ENCODE data around the gene ENGASE. TPM values are rescaled to one million over a fixed set of nuclear protein-coding genes. Genes with fewer than 3 reads are reported as not detected.

Gene ENGASE
- total and polyA plus RNA-seq, 2 experiments from 2014 or later, result 9.0 to 27.1 TPM

DNA sequence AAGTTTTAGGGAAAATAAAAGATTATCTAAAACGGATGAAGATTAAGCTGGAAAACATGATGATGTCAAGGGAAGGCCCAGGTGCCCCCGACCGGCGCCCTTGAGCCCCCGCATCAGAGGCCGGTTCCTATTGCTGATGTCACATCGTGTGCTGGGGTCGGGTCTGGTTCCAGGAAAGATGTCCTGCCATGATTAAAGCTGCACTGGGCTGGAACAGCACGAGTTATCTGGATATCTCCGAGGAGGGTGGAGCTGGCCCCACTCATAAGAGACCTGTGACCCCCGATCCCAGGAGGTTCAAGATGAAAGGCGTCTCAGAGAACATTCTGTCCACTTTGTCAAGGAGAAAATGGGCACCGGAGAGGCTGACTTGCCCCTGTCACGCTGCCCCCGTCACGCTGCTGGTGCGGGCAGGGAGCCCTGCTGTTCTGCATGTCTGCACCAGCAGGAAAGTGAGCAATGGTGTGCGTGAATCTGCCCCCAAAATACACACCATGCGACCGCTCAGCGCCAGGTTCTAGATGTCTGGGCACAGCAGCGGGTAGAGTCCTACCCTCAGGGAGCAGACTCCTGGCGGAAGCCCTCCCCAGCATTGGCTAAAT lies 53.0 kb downstream of the ENGASE start:
- H3K36me3 Mint-ChIP-seq (ENCODE audit: low read depth), result no peaks in the 10 kb centered on the region; the same call in 2 of the 3 replicates

GRCh38 chr17:79129523-79129922 lies 54.9 kb downstream of the ENGASE start:
- H3F3A ChIP-seq (replicated peaks; ENCODE audit: low read depth), result no peaks in the 10 kb centered on the region
- peaks cover 18% of the 10 kb centered on the region for H3K27me3 Mint-ChIP-seq (ENCODE audit: insufficient read depth, low read depth, poor library complexity)
- no peaks in the 10 kb centered on the region; the same call in 2 of the 3 replicates for H3K9me3 Mint-ChIP-seq
- no peaks in the 10 kb centered on the region for H3K4me1 ChIP-seq (ENCODE audit: insufficient read depth)
- H2AFZ ChIP-seq, result no peak overlapping the region
- no peaks in the 10 kb centered on the region for H3K27me3 ChIP-seq (ENCODE audit: insufficient read depth)
- no peaks in the 10 kb centered on the region for H3K9me2 ChIP-seq (ENCODE audit: insufficient read depth)
- no peak overlapping the region for H3K4me3 Mint-ChIP-seq
- no peak for DNase-seq (ENCODE audit: low spot score)
- H3K27ac Mint-ChIP-seq, result no peak overlapping the region
- H3K27ac ChIP-seq (ENCODE audit: low read depth), result no peak overlapping the region
- H3K4me3 ChIP-seq, result no peak overlapping the region
- no peaks in the 10 kb centered on the region for H4K20me1 ChIP-seq (replicated peaks; ENCODE audit: insufficient read depth)
- H3K4me1 Mint-ChIP-seq, result peaks cover 5% of the 10 kb centered on the region; the same call in 1 of the 3 replicates
- H3K4me2 ChIP-seq, result no peak overlapping the region
- no peak for ATAC-seq
- no peaks in the 10 kb centered on the region for H3K79me2 ChIP-seq (replicated peaks; ENCODE audit: insufficient read depth)
- H3K36me3 ChIP-seq (ENCODE audit: insufficient read depth), result no peaks in the 10 kb centered on the region
- no peaks in the 10 kb centered on the region; the same call in 1 of the 3 replicates for H3K36me3 Mint-ChIP-seq (ENCODE audit: low read depth)
- no peak for TF ChIP-seq EZH2 (IDR thresholded peaks at IDR 0.05; ENCODE audit: low read depth, unreplicated experiment)
- TF ChIP-seq EZH2phosphoT487 (IDR thresholded peaks at IDR 0.05; ENCODE audit: unreplicated experiment), result no peak
- TF ChIP-seq CTCF (conservative IDR thresholded peaks at IDR 0.05; ENCODE audit: low read depth in 2 of 2), result no peak
- no peak for TF ChIP-seq CREB1 (CRISPR knock-in tag; IDR thresholded peaks at IDR 0.05; ENCODE audit: low read depth)
- no peak for TF ChIP-seq ETS1 (IDR thresholded peaks at IDR 0.05)
- TF ChIP-seq ZNF331 (CRISPR knock-in tag; IDR thresholded peaks at IDR 0.05; ENCODE audit: low read depth), result no peak
- TF ChIP-seq, protein P1, sequence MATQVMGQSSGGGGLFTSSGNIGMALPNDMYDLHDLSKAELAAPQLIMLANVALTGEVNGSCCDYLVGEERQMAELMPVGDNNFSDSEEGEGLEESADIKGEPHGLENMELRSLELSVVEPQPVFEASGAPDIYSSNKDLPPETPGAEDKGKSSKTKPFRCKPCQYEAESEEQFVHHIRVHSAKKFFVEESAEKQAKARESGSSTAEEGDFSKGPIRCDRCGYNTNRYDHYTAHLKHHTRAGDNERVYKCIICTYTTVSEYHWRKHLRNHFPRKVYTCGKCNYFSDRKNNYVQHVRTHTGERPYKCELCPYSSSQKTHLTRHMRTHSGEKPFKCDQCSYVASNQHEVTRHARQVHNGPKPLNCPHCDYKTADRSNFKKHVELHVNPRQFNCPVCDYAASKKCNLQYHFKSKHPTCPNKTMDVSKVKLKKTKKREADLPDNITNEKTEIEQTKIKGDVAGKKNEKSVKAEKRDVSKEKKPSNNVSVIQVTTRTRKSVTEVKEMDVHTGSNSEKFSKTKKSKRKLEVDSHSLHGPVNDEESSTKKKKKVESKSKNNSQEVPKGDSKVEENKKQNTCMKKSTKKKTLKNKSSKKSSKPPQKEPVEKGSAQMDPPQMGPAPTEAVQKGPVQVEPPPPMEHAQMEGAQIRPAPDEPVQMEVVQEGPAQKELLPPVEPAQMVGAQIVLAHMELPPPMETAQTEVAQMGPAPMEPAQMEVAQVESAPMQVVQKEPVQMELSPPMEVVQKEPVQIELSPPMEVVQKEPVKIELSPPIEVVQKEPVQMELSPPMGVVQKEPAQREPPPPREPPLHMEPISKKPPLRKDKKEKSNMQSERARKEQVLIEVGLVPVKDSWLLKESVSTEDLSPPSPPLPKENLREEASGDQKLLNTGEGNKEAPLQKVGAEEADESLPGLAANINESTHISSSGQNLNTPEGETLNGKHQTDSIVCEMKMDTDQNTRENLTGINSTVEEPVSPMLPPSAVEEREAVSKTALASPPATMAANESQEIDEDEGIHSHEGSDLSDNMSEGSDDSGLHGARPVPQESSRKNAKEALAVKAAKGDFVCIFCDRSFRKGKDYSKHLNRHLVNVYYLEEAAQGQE (IDR thresholded peaks at IDR 0.05; ENCODE audit: unreplicated experiment), result no peak
- TF ChIP-seq ZNF114 (CRISPR knock-in tag; IDR thresholded peaks at IDR 0.05), result no peak
- TF ChIP-seq POLR2AphosphoS5 (IDR thresholded peaks at IDR 0.05; ENCODE audit: low read depth), result no peak
- TF ChIP-seq JUNB (IDR thresholded peaks at IDR 0.05; ENCODE audit: unreplicated experiment), result no peak
- no peak for TF ChIP-seq STAT1 (IDR thresholded peaks at IDR 0.05; ENCODE audit: unreplicated experiment)
- TF ChIP-seq NANOG (IDR thresholded peaks at IDR 0.05; ENCODE audit: borderline replicate concordance), result no peak

More for the DNA sequence above, 53.0 kb downstream of the ENGASE start:
- Histone ChIP-seq H3K27ac (ENCODE audit: low read depth) (no peak overlapping the region), H3K4me3 (no peak overlapping the region), H3K79me2 (replicated peaks; ENCODE audit: insufficient read depth) (no peaks in the 10 kb centered on the region), H3K4me1 (ENCODE audit: insufficient read depth) (no peaks in the 10 kb centered on the region), H4K20me1 (replicated peaks; ENCODE audit: insufficient read depth) (no peaks in the 10 kb centered on the region), H3K9me2 (ENCODE audit: insufficient read depth) (no peaks in the 10 kb centered on the region), H3K27me3 (ENCODE audit: insufficient read depth) (no peaks in the 10 kb centered on the region), H3F3A (replicated peaks; ENCODE audit: low read depth) (no peaks in the 10 kb centered on the region), H3K4me2 (no peak overlapping the region), H2AFZ (no peak overlapping the region), H3K36me3 (ENCODE audit: insufficient read depth) (no peaks in the 10 kb centered on the region)
- H3K4me3 Mint-ChIP-seq, result no peak overlapping the region
- H3K27ac Mint-ChIP-seq, result no peak overlapping the region
- no peak for TF ChIP-seq ETS1 (IDR thresholded peaks at IDR 0.05)
- no peak for TF ChIP-seq CREB1 (CRISPR knock-in tag; IDR thresholded peaks at IDR 0.05; ENCODE audit: low read depth)
- no peak for TF ChIP-seq POLR2AphosphoS5 (IDR thresholded peaks at IDR 0.05; ENCODE audit: low read depth)
- TF ChIP-seq EZH2phosphoT487 (IDR thresholded peaks at IDR 0.05; ENCODE audit: unreplicated experiment), result no peak
- no peak for TF ChIP-seq ZNF331 (CRISPR knock-in tag; IDR thresholded peaks at IDR 0.05; ENCODE audit: low read depth)
- no peaks in the 10 kb centered on the region; the same call in 2 of the 3 replicates for H3K9me3 Mint-ChIP-seq
- ATAC-seq (no peak), DNase-seq (ENCODE audit: low spot score) (no peak)
- peaks cover 5% of the 10 kb centered on the region; the same call in 1 of the 3 replicates for H3K4me1 Mint-ChIP-seq
- peaks cover 18% of the 10 kb centered on the region for H3K27me3 Mint-ChIP-seq (ENCODE audit: insufficient read depth, low read depth, poor library complexity)

All from GM23338 (cell line).